NB4 (cell line): Measurements from ENCODE around the gene IFNGR1.
A peak's percentile ranks its signal among the peaks of the same experiment; 100 is the strongest.
"Not testable (repeated sequence)": the region's sequence is repeated elsewhere in the genome, so short reads cannot be mapped to it uniquely, and the experiment has no call there.

Experiments
- DNase-seq: peaks from one replicate; pipeline ENCODE4 v3.0.0; 2010; ENCODE audit warnings: low read depth
- H3K4me3 ChIP-seq: one replicate; pipeline ENCODE4 v1.5.1; 2011; ENCODE audit warnings: mild to moderate bottlenecking, low read depth, low read length, moderate library complexity
- MYC ChIP-seq: IDR thresholded peaks from 2 replicates; pipeline ENCODE4 v1.6.1; 2011; ENCODE audit warnings: low read depth, low read length
- POLR2A ChIP-seq: IDR thresholded peaks from 2 replicates; pipeline ENCODE4 v1.6.1; 2011; ENCODE audit warnings: mild to moderate bottlenecking; ENCODE audit not compliant: insufficient read length; ENCODE audit errors: extremely low read depth
- TF ChIP-seq, protein P1 (sequence below): IDR thresholded peaks from 2 replicates; pipeline ENCODE4 v1.6.1; 2011; ENCODE audit warnings: low read depth, low read length
- TF ChIP-seq, protein P2 (sequence below): IDR thresholded peaks from one replicate; pipeline ENCODE4 v1.5.1; 2012; ENCODE audit warnings: low read depth, low read length

IFNGR1 gene

DNA sequence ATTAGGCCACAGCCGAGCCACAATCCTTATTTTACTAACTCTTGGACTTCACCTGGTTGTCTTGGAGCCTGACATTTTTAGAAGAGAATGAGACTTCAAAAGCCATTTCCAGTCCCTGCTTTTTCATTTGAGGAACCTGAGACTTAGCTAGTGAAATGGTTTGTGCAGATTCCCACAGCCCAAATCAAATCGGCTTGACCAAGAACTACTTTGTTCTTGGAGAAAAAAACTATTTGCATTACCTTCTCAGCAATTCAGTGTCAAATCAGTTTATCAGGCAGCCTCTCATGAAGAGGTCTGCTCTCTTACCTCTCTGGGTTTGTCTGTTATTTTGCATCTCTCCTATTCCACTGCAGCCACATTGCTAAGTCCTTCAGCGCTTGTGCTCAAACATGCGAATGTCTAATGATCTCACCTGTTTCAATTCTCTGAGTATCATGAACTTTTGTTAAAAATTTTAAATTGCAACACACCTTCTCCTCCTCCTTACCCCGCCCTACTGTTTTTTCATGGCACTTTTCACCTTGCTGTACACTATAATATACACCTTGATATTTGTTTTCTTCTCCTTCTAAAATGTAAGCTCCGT lies 573 bp upstream of the IFNGR1 start:
- peak overlapping the region; percentile 95 for H3K4me3 ChIP-seq
- TF ChIP-seq, protein P1, sequence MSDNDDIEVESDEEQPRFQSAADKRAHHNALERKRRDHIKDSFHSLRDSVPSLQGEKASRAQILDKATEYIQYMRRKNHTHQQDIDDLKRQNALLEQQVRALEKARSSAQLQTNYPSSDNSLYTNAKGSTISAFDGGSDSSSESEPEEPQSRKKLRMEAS, result no peak
- no peak for TF ChIP-seq POLR2A
- no peak for TF ChIP-seq MYC
- TF ChIP-seq, protein P2, sequence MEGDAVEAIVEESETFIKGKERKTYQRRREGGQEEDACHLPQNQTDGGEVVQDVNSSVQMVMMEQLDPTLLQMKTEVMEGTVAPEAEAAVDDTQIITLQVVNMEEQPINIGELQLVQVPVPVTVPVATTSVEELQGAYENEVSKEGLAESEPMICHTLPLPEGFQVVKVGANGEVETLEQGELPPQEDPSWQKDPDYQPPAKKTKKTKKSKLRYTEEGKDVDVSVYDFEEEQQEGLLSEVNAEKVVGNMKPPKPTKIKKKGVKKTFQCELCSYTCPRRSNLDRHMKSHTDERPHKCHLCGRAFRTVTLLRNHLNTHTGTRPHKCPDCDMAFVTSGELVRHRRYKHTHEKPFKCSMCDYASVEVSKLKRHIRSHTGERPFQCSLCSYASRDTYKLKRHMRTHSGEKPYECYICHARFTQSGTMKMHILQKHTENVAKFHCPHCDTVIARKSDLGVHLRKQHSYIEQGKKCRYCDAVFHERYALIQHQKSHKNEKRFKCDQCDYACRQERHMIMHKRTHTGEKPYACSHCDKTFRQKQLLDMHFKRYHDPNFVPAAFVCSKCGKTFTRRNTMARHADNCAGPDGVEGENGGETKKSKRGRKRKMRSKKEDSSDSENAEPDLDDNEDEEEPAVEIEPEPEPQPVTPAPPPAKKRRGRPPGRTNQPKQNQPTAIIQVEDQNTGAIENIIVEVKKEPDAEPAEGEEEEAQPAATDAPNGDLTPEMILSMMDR, result no peak
- no peak for DNase-seq

DNA sequence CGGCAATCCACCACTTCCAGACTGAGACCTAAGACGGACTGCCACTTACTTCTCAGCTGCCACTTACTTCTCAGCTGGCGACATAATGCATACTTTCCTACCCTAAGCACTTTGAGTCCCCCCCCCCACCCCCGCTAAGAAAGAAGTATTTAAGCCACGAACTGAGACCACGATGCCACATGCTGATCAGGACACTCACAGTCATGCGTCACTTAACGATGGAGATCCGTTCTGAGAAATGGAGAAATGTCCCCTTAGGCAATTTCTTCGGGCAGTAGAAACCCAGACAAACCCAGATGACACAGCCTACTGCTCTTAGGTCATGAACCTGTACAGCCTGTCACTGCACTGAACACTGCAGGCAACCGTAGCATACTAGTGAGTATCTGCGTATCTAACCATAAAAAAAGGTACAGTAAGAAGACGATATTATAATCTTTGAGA lies 690 bp downstream of the IFNGR1 start:
- DNase-seq, result peak; percentile 86
- peak overlapping the region; percentile 95 for H3K4me3 ChIP-seq
- TF ChIP-seq, protein P2, result no peak
- TF ChIP-seq MYC, result no peak
- TF ChIP-seq POLR2A, result no peak
- TF ChIP-seq, protein P1, result no peak

DNA sequence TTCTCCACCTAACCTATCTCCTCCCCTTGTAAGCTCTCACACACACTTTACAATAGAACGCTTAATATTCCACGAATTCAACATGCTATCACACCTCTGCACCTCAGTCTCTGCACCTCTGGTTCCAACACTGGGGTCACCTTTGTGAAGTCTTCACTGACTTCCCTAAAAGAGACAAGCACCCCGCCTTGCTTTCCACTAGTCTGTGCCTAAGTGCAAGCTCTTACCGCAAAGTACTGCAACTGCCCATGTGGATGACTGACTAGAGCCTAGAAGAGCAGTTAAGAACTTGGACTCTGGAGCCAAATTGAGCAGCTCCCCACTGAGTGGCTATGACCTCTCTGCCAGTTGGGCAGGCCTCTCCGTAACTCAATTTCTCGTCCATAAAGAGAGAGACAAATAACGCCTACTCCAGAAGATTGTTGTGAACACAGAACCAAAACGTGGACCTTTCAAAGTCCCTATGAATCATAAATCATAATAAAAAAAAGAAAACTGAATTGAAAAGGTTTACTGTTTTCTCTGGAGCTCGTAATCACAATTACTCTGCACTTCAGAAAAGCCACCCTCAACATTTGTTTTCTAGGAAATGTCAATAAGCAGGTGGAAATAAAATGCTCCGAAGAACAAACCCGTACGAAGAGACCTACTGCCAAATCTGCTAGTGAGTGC lies 1.2 kb downstream of the IFNGR1 start:
- DNase-seq, result peak; percentile 89
- TF ChIP-seq, protein P1, result peak; percentile 43; the same call in 1 of the 2 replicates
- no peak for TF ChIP-seq MYC
- H3K4me3 ChIP-seq, result peak overlapping the region; percentile 95

DNA sequence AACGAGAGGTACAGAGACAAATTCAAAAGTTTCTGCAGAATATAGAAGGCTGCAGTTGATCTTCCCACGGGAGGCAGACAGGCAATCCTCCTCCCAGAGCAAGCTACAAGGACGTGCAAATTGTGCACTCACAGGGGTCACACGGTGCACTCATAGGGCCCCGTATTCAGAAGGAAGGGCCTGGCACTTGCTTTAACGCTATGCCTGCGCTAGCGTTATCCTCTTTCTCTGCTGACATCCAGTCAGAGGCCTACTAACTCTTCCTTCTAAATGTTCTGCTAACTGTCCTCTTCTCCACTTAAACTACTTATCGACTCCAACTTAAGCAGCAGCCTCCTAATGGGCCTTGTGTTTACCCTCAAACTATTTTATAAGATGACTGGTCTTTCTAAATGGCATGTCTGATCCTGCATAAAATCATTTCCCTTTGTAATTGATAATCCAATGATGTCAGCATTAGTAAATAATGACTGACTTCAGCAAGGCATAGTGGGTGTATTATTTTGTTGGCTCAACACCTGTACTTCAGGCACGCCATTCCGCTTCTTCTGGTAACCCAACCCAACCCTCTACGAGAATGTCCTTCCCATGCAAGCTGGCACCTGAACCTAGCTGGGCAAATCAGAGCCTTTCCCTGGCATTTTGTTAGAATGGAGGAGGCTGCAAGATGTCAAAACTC lies 2.2 kb downstream of the IFNGR1 start:
- no peak for DNase-seq
- no peak for TF ChIP-seq MYC
- TF ChIP-seq, protein P2, result no peak
- TF ChIP-seq POLR2A, result no peak
- TF ChIP-seq, protein P1, result no peak
- H3K4me3 ChIP-seq, result peak overlapping the region; percentile 95

DNA sequence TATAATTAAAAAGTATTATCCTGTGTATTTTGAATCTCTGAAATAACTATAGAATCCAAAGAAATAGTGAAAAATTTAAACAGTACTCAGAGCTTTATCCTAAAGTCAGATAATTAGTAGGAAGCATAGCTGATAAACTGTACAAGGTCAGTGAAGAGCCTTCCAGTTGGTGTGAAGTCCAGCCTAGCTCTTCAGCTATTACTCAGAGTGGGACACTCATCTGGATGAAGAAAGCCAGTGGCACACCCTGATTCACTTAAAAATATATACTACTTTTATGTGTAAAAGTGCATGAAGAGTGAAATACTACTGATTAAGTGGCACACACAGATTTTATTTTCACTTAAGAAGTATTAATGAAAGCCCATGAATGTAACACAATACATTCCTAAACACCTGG lies 3.1 kb downstream of the IFNGR1 start:
- TF ChIP-seq MYC, result no peak
- TF ChIP-seq POLR2A, result no peak
- TF ChIP-seq, protein P1, result no peak
- TF ChIP-seq, protein P2, result no peak
- H3K4me3 ChIP-seq, result peak overlapping the region; percentile 7
- no peak for DNase-seq

DNA sequence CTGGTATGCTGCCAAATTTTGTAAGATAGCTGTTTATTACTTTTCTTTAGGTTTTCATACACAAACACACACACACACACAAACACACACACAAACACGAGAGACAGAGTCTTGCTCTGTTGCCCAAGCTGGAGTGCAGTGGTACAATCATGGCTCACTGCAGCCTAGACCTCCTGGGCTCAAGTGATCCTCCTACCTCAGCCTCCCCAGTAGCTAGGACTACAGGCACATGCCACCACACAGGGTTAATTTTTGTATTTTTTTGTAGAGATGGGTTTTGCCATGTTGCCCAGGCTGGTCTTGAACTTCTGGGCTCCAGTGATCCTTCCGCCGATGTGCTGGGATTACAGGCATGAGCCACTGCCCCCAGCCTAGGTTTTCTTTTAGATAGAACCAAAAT lies 3.6 kb downstream of the IFNGR1 start:
- H3K4me3 ChIP-seq, DNase-seq: not testable (repeated sequence)
